ENCODE data around the gene UPF2.

Gene UPF2, protein sequence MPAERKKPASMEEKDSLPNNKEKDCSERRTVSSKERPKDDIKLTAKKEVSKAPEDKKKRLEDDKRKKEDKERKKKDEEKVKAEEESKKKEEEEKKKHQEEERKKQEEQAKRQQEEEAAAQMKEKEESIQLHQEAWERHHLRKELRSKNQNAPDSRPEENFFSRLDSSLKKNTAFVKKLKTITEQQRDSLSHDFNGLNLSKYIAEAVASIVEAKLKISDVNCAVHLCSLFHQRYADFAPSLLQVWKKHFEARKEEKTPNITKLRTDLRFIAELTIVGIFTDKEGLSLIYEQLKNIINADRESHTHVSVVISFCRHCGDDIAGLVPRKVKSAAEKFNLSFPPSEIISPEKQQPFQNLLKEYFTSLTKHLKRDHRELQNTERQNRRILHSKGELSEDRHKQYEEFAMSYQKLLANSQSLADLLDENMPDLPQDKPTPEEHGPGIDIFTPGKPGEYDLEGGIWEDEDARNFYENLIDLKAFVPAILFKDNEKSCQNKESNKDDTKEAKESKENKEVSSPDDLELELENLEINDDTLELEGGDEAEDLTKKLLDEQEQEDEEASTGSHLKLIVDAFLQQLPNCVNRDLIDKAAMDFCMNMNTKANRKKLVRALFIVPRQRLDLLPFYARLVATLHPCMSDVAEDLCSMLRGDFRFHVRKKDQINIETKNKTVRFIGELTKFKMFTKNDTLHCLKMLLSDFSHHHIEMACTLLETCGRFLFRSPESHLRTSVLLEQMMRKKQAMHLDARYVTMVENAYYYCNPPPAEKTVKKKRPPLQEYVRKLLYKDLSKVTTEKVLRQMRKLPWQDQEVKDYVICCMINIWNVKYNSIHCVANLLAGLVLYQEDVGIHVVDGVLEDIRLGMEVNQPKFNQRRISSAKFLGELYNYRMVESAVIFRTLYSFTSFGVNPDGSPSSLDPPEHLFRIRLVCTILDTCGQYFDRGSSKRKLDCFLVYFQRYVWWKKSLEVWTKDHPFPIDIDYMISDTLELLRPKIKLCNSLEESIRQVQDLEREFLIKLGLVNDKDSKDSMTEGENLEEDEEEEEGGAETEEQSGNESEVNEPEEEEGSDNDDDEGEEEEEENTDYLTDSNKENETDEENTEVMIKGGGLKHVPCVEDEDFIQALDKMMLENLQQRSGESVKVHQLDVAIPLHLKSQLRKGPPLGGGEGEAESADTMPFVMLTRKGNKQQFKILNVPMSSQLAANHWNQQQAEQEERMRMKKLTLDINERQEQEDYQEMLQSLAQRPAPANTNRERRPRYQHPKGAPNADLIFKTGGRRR

DNA sequence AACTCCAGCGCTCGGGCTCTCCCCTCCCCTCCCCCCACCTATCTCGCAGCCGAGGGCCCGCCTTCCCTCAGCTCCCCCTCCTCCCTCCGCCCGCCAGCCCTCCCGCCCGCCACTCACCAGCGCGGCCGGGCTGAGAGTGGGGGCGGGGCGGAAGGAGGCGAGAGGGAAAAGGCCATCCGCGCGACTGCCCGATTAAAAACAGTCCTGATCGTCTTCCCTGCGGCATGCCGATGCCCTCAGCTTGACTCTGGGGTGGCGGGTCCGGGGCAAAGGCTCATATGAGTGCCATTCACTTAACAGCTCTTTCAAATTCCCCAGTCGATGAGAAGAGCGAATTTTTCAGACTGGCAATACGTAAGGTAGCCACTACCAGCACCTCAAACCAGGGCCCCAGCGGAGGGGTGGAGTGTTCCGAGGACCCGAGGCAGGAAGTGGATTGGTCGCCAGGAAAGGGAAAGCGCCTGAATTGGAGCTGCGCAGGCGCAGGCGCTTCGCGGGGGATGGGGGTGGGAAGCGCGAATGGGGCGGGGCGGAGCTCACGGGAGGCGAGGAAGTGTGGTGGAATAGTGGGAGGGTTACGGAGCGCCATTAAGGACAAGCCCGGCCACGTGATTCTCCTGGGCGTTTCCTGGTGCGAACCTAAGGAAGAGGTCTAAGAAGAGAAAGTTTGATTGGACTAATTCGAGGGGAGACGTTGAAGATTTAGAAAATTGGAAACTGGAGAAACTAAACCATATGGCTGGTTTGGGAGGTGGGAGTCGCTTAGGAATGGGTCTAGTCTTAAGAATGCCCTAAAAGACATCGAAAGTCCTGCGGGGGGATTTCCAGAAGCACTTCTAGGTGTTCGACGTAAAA lies at the start of gene UPF2:
TSS of gene UPF2 (minus strand) at position 13 of the 855 bp plus-strand sequence. CDS start 7,386 bp downstream, outside the sequence.
- Histone ChIP-seq H4K20me1 (ENCODE audit: insufficient read depth, low read length) (peaks cover 27% of the 10 kb centered on the region), H3K9me3 (ENCODE audit: insufficient read depth, low read length) (no peaks in the 10 kb centered on the region), H2AFZ (ENCODE audit: low read depth, low read length) (no peak within 1 kb of the TSS; the same call in 1 of the 2 replicates), H3K27me3 (ENCODE audit: low read depth, low read length) (no peaks in the 10 kb centered on the region), H3K27ac (ENCODE audit: low read length) (peak within 1 kb of the TSS; percentile 100), H3K79me2 (ENCODE audit: low read length) (peaks cover 46% of the 10 kb centered on the region), H3K36me3 (replicated peaks; ENCODE audit: low read depth, low read length) (peaks cover 15% of the 10 kb centered on the region), H3K4me2 (ENCODE audit: low read length) (peak within 1 kb of the TSS; percentile 98), H3K9ac (ENCODE audit: low read length) (peak within 1 kb of the TSS; percentile 94), H3K4me3 (ENCODE audit: low read length) (peak within 1 kb of the TSS; percentile 97), H3K4me1 (ENCODE audit: low read length) (peaks cover 38% of the 10 kb centered on the region)
- TF ChIP-seq, protein P1, sequence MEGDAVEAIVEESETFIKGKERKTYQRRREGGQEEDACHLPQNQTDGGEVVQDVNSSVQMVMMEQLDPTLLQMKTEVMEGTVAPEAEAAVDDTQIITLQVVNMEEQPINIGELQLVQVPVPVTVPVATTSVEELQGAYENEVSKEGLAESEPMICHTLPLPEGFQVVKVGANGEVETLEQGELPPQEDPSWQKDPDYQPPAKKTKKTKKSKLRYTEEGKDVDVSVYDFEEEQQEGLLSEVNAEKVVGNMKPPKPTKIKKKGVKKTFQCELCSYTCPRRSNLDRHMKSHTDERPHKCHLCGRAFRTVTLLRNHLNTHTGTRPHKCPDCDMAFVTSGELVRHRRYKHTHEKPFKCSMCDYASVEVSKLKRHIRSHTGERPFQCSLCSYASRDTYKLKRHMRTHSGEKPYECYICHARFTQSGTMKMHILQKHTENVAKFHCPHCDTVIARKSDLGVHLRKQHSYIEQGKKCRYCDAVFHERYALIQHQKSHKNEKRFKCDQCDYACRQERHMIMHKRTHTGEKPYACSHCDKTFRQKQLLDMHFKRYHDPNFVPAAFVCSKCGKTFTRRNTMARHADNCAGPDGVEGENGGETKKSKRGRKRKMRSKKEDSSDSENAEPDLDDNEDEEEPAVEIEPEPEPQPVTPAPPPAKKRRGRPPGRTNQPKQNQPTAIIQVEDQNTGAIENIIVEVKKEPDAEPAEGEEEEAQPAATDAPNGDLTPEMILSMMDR (IDR thresholded peaks at IDR 0.05; ENCODE audit: low read depth, low read length): no peak
- TF ChIP-seq EZH2phosphoT487 (IDR thresholded peaks at IDR 0.05; ENCODE audit: low read depth): no peak

DNA sequence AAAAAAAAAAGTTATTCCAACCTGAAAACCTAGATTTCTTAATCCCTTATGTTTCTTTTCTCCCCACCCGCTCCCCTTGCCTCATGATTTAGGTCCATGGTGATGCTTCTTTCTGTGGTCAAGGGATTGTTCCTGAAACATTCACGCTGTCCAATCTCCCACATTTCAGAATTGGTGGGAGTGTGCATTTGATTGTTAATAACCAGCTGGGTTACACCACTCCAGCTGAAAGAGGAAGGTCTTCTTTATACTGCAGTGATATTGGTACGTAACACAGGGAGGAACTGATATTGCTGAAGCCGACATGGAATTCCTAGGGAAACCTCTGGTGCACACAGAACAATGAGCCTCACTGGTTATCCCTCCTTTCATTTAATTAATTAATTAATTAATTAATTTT lies 48.8 kb upstream of the UPF2 start:
- Histone ChIP-seq H3K27ac (ENCODE audit: low read length) (no peak overlapping the region), H3K4me2 (ENCODE audit: low read length) (no peak overlapping the region), H3K79me2 (ENCODE audit: low read length) (no peaks in the 10 kb centered on the region), H3K27me3 (ENCODE audit: low read depth, low read length) (no peaks in the 10 kb centered on the region), H3K36me3 (replicated peaks; ENCODE audit: low read depth, low read length) (peaks cover 34% of the 10 kb centered on the region), H3K9ac (ENCODE audit: low read length) (no peak overlapping the region), H4K20me1 (ENCODE audit: insufficient read depth, low read length) (no peaks in the 10 kb centered on the region), H3K9me3 (ENCODE audit: insufficient read depth, low read length) (no peaks in the 10 kb centered on the region), H2AFZ (ENCODE audit: low read depth, low read length) (no peak overlapping the region), H3K4me1 (ENCODE audit: low read length) (no peaks in the 10 kb centered on the region), H3K4me3 (ENCODE audit: low read length) (no peak overlapping the region)
- no peak for TF ChIP-seq EZH2phosphoT487 (IDR thresholded peaks at IDR 0.05; ENCODE audit: low read depth)
- TF ChIP-seq, protein P1 (IDR thresholded peaks at IDR 0.05; ENCODE audit: low read depth, low read length): no peak

DNA sequence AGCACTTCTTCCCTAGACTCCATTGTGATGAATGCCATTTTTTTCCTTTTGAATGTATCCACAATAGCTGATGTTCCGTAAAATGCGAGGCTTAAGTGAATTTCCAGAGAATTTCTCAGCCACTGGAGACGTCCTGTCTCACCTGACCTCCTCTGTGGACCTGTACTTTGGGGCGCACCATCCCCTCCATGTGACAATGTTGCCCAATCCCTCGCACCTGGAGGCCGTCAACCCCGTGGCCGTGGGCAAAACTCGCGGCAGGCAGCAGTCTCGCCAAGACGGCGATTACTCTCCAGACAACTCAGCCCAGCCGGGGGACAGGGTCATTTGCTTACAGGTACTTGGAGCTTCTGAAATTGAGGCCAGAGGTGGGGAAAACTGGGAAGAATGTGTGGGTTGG lies 46.3 kb upstream of the UPF2 start:
- Histone ChIP-seq H3K79me2 (ENCODE audit: low read length) (no peaks in the 10 kb centered on the region), H3K4me2 (ENCODE audit: low read length) (no peak overlapping the region), H3K4me1 (ENCODE audit: low read length) (peaks cover 10% of the 10 kb centered on the region), H3K9me3 (ENCODE audit: insufficient read depth, low read length) (no peaks in the 10 kb centered on the region), H2AFZ (ENCODE audit: low read depth, low read length) (no peak overlapping the region), H3K9ac (ENCODE audit: low read length) (no peak overlapping the region), H4K20me1 (ENCODE audit: insufficient read depth, low read length) (no peaks in the 10 kb centered on the region), H3K4me3 (ENCODE audit: low read length) (no peak overlapping the region), H3K27me3 (ENCODE audit: low read depth, low read length) (no peaks in the 10 kb centered on the region), H3K36me3 (replicated peaks; ENCODE audit: low read depth, low read length) (peaks cover 37% of the 10 kb centered on the region), H3K27ac (ENCODE audit: low read length) (no peak overlapping the region)
- TF ChIP-seq, protein P1 (IDR thresholded peaks at IDR 0.05; ENCODE audit: low read depth, low read length): no peak
- TF ChIP-seq EZH2phosphoT487 (IDR thresholded peaks at IDR 0.05; ENCODE audit: low read depth): no peak

All from OCI-LY3 (cell line).